IPS-NIHi7 (cell line): Measurements from ENCODE around the gene HPSE2.

Experiments
- DNase-seq: peaks from one replicate; pipeline ENCODE4 v3.0.0; 2012; ENCODE audit warnings: mixed read lengths; ENCODE audit errors: extremely low spot score

HPSE2 gene

DNA sequence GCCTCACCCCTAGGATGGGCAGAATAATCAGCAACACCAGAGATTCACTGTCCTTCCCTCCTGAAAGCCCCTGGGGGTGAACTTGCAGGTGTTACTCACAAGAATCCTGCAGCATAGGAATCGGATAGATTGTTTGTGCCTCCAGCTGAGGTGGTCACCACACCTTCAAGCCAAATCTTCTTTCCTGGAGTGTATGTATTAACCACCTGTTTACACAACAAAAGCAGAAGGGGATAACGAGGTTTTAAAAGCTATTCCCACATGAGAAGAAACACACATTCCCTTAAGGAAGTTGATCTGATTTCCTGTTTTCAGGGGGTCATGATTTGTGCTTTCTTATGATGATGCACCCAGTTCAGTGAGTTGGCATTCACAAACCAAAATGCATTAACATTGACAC is 615.1 kb downstream of the HPSE2 start:
- peak; percentile 41 for DNase-seq

DNA sequence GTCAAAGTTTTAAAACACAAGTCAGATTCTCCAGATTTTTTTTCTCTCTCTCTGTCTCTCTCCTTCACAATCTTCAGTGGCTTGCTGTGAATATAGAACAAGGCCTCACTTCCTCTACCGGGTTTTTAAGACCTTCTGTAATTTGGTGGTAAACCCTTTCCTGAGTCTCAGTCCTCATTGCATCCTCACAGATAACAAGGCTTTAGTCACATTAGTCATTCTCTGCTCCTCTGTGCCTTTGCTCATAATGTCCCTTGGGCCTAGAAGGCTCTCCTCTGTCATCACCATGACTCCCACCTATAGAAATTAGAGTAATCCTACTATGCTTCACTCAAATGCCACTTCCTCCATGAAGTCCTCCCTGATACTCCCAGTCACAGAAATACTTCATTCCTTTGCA is 616.2 kb downstream of the HPSE2 start:
- DNase-seq: no peak

DNA sequence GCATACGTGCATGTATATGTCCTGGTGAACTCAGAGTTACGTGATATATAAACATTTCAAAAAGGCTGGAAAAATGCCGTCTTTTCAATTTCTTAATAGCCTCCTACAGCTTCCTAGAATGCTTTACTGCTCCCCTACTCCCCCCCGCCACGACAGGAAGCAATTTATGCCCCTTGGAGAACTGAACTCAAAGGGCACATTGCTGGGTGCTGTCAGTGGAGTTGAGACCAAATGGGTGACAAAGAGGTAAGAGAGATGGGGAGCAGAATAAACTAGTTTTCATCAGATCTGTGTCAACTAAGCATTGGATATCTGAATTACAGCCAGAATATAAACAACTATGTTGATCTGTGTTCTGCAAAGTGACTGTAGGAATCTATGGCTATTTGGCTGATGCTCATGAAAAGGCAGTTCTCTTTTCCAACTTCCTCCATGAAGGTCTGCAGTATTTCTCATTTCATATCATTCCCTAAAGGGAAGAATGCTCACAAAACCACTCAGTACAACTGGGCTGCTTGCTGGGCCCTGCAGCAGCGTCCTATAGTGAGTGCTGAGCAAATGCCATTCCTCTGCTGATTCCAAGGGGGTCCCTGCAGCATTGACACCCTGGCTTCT is 617.6 kb downstream of the HPSE2 start:
- no peak for DNase-seq

DNA sequence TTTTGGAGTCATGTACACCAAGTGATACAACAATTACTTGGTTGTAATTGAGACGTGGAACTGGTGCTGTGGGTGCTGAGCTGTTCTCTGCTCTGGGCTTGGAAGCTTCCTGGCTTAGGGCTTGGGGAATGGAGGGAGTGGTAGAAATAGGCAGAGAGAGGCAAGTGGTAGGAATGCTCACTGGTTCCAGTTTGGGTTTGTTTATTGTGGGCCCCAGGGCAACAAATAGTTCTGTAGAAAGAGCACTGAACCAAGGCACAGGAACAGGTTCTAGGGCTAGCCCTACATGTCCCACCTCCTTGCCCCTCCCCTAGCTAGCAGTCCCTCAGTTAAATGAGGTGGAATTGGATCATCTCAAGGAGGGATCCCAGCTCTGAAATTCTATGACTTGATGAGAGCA is 622.2 kb downstream of the HPSE2 start:
- DNase-seq: no peak

DNA sequence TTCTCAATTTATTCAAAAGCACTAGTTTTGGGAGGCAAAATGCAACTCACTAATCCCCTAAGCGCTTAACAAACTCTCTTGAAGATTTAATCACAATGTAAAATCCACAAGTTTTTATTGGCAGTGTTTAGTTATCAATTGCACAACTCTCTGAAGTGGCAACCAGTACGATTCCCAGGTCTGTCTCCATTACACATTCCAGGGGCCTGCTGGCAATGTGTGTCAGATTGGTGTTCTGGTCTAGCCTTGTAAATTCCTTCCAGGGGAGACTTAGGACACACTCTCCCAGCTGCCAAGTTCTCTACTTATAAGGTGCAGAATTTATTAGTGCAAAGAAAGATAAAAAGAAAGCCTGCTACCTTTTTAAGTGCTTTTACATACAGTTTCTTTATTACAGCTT is 624.2 kb downstream of the HPSE2 start:
- DNase-seq: no peak

DNA sequence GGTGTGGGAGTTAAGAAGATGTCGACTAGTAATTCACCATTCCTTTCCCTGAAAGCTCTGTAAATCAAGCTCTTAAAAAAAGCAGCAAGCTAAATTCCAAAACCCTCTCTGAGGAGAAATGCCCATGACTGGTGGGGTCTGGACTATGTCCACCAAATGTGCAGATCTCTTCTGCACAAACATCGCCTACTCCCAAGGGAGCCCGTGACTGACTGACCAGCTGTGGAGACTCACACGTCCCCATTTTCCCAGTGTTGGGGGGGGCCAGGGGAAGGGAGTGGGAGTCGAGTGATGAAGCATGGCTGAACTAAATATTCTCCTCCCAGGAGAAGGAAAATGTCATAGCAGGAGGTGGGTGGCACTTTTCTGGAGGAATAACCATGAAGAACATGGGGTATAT is 624.8 kb downstream of the HPSE2 start:
- DNase-seq: no peak

DNA sequence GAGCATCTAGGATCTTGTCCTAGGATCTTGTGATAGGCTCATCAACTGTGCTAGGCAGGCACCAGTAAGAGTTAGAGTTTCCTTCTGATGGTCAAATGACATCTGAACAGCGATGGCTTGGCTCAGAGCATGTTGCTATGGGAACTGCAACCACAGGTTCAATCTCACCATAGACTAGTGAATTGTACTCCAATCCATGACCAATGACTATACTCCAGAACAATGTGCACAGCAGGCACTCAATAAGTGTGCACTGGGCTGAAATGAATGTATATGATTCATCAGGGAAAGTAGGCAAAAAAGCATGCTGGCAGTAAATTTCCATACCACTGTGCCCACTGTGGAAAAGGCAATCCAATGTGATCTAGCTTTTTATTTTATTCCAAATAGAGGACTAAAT is 625.4 kb downstream of the HPSE2 start:
- DNase-seq: no peak

DNA sequence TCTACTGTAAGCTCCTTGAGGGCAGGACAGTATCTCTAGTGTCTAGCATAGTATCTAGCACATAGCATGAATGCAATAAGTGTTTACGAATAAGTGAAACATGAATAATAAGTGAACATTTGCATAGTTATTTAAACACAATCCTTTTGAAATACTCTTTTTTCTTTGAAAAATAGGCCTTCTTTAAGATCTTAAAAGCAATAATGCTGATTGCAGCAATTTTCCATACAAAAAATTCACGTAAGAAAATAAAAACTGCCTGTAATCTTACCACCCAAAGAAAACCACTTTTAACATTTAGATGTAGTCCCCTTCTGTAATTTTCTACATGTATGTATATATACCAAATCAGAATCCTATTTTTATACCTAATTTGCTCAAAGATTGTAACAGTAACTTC is 626.4 kb downstream of the HPSE2 start:
- DNase-seq: no peak

DNA sequence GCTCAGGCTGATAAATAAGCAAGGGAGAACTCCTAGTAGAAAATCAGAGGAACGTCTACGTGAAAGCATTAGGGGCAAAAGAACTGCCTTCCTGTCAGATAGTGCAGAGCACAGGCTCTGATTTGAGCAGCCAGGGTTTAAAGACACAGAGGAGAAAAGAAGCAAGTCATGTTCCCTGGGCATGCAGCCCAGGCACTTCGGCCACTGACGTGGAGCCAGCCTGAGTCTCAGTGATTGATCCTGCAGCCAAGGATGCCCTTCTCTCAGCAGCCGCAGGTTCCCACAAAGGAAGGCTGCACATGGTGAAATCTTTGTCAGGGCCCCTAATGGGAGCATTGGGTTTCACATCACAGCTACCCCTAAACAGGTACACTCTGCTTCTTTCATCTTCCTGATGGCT is 627.2 kb downstream of the HPSE2 start:
- DNase-seq: no peak

DNA sequence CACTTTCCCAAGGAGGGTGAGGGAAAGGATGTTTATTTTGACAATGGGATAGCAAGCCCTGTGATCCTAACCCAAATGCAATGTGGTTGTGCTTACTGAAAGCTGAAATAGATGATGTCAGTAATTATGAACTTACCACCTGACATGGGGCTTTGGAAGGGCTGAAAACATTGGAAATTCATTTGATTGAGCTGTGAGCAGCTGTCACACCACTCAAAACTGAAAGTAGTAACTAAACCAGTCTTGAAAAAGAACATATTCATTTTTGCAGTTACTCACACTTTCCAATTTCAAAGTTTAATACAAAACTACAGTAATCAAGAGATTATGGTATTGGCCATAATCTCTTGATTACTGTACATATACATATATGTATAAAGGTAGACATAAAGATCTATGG is 633.4 kb downstream of the HPSE2 start:
- no peak for DNase-seq

DNA sequence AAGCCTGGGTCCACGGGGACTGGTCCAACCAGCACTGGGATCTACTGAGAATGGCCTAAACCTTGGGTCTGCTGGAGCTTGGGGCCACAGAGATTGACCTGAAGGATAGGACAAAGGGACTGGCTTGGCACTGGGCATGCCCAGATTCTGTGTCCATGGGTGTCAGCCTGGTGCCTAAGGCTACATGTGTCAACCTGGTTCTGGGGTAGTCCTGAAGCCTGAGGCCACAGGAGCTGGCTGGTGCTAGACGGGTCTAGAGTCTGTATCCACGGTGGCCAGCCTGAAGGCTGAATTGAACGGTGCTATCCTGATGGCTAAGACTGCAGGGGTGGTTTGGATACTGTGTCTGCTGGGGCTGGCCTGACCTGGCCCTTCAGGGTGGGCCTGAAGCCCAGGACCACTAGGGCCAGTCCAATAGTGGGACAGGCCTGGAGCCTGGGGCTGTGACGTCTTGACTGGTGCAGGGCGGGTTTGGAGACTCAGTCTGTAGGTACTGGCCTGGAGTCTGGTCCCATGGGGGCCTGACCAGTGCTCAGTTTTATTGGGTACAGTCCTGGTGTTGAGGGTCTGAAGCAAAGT is 636.5 kb downstream of the HPSE2 start:
- no peak for DNase-seq

DNA sequence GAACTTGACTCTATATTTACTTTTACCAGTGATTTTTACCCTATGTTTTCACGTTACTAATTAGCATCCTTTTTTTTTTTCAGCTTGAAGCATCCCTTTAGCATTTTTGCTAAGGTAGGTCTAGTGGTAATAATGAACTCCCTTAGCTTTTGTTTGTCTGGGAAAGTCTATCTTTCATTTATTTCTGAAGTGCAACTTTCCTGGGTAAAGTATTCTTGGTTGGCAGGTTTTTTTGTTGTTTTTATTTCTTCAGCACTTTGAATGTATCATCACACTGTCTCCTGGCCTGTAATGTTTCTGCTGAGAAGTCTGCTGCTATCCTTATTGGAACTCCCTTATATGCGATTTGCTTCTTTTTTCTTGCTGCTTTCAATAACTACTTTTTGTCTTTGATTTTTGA is 639.2 kb downstream of the HPSE2 start:
- no peak for DNase-seq

DNA sequence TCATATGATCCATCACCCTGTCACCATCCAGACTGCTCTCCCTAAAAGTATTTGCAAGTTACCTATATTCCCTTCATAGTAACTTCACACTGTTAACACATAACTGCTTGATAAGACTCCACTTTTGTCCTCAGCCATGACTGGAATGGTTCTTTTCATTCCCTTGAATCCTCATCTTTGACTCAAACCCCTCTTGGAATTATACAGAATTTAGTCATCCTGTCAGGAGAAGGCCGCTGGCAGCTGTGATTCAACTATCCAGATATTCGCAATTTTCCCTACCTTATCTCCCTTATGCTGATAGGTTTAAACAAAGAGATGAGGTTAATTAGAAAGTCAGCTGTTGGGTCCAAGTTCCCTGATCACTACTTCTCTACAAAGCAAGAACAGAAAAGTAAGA is 646.0 kb downstream of the HPSE2 start:
- DNase-seq: no peak

DNA sequence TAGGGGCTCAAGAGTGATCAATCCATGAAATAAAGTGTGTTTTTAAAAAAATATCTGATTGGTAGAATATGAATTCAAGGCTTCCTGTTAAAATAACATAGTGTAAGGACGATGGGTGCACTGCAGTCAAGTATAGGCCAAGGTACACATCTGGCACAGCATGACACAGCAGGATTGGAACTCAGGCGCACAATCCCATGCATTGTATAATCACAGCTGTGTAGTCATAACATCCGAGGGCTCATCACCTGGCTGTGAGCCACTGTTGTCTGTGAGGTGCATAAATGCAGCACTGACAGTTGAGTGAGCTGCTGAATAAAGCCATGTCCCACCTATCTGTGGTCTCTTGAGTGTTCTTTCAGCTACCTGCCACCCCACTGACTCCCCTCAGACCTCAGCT is 646.6 kb downstream of the HPSE2 start:
- DNase-seq: no peak

DNA sequence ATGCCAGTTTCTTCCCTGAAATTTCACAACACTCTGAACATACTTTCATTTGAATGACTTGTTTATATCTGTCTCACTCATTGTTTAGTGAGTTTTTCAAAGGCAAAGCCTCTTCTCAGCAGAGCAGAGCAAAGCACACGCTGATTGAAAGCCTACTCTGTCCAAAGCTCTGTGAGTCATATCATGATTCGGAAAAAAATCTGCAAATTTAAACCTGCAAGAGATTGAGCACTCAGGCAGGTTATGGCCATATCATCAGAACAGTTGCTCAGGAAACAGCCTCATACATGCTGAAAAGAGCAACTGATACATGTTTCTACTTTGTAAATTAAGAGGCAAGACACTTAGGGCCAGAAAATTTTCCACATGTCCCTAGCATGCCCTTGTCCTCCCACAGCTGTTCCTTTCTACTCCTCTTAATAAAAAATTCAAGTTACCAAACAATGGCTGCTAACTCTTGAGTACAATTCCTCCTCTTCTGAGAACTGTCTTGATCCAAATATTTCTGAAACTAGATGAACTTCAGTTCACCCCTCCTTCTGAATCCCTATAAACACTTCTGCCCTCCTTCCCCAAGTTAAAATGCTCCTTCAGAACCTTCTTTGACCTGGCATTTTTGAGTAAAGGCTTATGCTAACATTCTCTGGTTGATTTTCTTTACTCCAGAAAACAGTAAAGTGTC is 648.4 kb downstream of the HPSE2 start:
- DNase-seq: no peak

DNA sequence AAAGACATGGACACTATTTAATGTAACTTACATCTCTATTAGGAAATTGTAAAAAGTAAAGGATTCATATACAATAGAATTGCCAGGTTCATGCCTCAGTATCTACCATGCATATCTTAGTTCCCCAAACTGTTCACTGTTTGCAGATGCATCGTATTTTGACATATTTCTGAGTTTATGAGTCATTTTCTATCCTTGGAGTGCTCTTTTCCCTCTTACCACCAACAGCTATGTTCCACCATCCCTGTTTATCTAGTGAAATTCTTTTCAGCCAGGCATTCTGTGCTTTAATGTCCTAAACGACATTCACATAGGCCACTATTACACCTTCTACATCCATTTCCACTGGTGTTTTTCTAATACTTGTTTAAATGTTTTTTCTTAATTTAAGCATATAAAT is 649.6 kb downstream of the HPSE2 start:
- DNase-seq: no peak

DNA sequence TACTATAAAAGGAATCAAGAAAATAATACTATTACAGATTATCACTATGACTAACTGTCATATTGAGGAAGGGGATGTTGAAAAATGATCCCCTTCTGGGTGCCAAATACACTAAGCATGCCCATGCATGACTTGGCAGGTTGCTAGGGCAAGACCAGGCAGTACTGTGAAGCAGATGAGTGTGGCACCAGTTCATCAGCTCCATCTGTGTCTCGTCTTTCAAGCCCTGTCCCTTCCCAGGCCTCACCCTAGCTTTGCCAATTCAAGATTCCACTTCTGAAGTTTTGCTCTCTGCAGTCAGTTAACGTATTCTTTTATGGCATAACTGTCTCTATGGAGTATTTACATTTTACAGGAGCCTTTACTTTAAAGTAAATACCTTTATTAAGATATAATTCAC is 653.3 kb downstream of the HPSE2 start:
- DNase-seq: no peak

DNA sequence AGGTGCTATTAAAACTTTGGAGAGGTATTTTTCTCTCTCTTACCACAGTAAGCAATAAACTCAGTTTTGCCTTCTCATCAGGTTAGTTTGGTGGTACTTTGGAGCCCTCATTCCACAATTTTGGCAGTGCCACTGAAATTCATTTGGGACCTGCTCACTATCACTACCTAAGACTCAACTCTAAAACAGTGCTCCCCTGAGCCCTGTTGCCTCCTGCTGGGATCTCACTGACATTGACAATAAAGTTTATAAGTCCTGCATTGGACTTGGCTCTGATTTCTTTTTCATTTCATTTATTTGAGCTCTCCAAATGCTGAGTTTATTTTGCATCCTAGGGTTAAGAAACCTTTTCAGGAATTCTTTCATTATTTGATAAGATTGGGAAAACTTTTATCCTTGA is 658.1 kb downstream of the HPSE2 start:
- no peak for DNase-seq

DNA sequence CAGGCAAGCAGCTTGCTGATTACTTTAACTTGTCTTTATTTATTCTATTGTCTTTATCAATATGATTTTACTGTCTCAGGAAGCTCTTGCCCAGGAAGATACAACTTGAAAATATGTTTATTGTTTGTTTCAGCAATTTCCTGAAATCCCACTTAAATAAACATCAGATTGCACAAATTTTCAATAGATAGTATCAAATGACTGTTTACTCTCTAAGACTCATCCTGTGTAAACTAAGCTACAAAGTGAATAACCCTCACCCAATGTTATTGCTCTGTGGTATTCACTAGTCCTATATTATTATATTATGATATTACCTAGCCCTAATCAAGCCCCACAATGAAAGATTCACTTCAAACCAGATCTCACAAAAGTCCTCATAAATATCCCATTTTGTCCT is 658.5 kb downstream of the HPSE2 start:
- no peak for DNase-seq

DNA sequence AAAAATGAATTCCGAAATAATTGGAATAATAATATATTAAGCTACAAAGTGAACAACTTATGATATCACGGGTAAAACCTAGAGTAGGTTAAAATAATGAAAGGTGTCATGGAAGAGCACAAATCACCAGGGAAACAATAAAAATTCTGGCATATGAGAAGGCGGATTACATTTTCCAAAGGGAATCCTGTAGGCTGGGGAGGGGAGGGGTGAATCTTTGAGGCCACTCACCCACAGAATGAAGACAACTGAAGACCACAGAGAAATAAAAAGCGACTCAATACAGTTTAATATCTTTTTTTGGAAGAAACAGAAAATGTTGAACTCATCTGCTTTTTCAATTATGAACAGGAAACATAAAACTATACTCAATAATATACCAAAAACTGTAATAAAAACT is 659.6 kb downstream of the HPSE2 start:
- DNase-seq: no peak

DNA sequence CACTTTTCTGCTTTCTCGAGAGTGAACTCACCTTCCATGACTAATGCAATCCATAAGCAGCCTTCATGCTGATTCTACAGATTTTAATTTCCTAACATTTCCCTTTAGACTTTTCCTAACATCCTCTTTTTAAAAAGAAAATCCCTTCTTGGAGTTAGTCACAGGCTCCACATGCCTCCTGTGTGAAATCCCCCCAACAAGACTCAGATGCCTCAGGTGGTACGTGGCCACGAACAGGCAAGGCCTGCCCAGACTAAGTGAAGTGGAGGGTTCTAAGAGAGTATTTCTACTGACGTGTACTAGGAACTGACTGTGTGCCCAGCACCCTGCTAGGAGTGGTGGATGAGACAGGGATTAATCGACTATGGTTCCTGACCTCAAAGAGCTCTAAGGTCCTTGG is 663.1 kb downstream of the HPSE2 start:
- DNase-seq: no peak

DNA sequence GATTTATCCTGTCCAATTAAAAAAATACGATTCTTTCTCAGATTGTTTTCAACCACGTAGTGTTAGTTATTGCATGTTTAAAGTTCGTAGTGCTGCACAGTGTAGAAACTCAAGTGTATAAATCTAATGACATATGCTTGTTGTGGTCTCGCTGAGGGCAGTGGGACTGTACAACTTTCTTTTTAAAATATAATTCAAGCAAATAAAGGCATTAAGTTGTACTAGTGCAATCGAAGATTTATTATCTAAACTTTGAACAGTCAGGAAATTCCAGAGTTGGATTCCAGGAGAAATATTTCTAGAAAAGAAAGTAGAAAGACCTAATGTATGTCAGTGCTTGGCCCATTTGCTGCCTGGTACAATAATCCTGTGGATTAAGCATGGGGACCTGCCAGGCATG is 664.8 kb downstream of the HPSE2 start:
- DNase-seq: no peak

DNA sequence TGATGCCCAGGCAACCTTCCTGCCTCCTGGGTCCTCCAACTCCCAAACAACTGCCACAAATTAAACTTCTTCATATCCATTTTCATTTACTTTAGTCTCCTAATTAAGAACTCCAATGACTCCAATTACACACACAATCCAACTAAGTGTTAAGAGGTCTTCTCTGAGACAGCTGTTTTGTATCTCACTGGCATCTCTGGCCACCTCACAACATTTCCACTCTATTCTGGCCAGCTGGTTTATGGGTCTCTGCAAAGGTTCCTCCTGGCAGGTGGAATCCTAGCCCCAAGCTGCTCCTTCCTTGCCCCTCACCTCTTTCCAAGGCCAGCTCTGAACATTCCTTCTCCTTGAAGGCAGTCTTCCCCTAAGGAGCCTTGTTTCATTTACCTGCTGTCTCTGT is 665.8 kb downstream of the HPSE2 start:
- DNase-seq: no peak

DNA sequence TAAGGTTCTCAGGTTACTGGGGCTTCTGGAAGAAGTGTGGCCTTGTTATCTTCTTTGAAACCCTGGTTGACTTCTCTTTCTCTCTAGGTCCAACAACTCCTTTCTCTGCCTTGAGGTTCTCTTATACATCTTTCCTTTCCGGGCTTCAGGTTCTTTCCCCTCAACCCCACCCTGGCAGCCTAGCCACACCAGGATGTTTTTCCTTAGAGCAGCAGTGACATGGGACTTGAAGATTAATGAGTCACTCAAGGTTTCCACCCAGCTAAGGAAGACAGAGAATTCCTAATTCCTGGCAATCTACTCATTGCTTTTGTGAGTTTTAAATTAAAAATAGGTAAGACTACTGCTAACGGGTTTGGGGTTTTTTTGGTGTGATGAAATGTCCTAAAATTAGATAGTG is 667.1 kb downstream of the HPSE2 start:
- no peak for DNase-seq
